DMS153 treated with DMSO at 0.1 percent for 48 hours (cell line): Measurements from ENCODE around the gene ST3GAL5.
A peak's percentile ranks its signal among the peaks of the same experiment; 100 is the strongest.
"Not testable (repeated sequence)": the region's sequence is repeated elsewhere in the genome, so short reads cannot be mapped to it uniquely, and the experiment has no call there.

Source experiments
- DNase-seq: peaks from one replicate; lab custom pipeline; 2025; ENCODE audit not compliant: unreplicated experiment; lab: John Stamatoyannopoulos, UW

Gene ST3GAL5

GRCh38 chr2:85840091-85840490, 48.7 kb downstream of the ST3GAL5 start:
- no peak for DNase-seq

DNA sequence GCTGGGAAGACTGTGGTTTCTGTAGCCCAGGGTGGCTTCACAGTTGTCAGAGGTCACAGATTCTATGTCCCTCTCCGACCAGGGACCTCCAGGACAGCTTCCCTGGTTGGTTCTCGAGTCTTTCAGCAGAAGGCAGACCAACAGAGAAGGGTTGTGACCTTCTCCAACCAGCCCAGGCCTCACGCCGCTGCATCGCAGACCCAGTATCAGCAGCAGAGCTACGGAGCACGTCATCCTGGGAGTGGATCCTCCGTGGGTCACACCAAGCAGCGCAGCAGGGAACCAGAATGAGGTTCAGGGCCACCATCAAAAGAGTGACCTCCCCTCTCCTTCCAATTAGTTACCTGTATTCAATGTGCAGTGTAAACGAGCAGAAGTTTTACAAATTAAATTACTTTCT, 49.3 kb downstream of the ST3GAL5 start:
- DNase-seq, result no peak

DNA sequence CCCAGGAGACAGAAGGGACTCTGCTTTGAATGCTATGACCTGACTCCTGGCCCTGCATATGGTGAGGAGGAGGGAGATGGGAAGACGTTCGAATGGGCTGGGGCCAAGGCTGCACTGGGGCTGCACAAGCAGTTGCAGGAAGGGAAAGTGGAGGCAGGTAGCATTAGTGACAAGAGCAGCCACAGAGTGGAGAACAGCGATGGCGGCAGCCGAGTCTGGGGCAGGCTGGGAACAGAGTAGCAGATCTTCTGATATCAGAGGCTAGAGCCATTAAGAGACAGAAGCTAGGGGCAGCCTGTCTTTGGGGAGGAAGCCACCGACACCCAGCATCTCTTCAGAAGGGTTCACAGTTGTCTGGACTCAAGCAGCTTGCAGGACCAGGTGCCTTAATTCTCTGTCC, 50.1 kb downstream of the ST3GAL5 start:
- DNase-seq, result no peak

- no peak for DNase-seq
These were observed 50.6 kb downstream of the ST3GAL5 start for GRCh38 chr2:85838181-85838580.

DNA sequence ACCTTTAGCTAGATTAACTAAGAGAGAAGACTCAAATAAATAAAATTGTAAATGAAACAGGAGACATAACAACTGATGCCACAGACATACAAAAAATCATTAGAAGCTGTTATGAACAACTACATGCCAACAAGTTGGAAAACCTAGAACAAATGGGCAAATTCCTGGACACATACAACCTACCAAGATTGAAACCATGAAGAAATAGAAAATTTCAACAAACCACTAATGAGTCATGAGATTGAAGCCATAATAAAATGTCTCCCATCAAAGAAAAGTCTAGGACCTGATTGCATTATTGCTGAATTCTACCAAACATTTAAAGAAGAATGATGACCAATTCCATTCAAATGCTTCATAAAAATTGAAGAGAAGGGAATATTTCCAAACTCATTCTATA, 54.3 kb downstream of the ST3GAL5 start:
- no peak for DNase-seq

GRCh38 chr2:85831735-85832134, 57.1 kb downstream of the ST3GAL5 start:
- DNase-seq, result no peak

- DNase-seq, result no peak
These were observed 58.1 kb downstream of the ST3GAL5 start for GRCh38 chr2:85830645-85831044.

- DNase-seq, result not testable (repeated sequence)
These were observed 59.4 kb downstream of the ST3GAL5 start for GRCh38 chr2:85829394-85829793.

GRCh38 chr2:85828725-85829124, 60.1 kb downstream of the ST3GAL5 start:
- no peak for DNase-seq

GRCh38 chr2:85827879-85828569, 60.8 kb downstream of the ST3GAL5 start:
- no peak for DNase-seq

- DNase-seq, result peak; percentile 55
These were observed 61.6 kb downstream of the ST3GAL5 start for GRCh38 chr2:85826990-85827878.

DNA sequence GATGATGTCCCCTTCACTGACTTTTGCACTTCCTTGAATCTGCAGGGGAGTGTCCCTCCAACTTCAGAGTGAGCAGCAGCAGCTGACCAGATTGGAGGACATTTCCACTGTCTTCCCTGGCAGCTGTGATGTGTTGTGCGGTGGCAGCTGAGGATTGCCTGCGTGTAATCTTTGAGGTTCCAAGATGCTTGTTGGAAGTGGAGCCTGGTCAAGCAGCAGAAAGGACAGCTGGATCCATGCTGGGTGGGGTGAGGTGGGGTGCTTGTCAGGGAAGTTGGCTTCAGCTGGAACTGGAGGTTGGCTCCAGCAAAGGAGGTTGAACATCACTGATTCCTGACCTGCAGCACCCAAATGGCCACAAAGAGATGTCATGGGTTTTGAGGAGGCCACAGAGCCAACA, 64.8 kb downstream of the ST3GAL5 start:
- no peak for DNase-seq

- no peak for DNase-seq
These were observed 66.0 kb downstream of the ST3GAL5 start for GRCh38 chr2:85822766-85823165.

GRCh38 chr2:85819811-85820510, 68.8 kb downstream of the ST3GAL5 start:
- DNase-seq, result no peak

DNA sequence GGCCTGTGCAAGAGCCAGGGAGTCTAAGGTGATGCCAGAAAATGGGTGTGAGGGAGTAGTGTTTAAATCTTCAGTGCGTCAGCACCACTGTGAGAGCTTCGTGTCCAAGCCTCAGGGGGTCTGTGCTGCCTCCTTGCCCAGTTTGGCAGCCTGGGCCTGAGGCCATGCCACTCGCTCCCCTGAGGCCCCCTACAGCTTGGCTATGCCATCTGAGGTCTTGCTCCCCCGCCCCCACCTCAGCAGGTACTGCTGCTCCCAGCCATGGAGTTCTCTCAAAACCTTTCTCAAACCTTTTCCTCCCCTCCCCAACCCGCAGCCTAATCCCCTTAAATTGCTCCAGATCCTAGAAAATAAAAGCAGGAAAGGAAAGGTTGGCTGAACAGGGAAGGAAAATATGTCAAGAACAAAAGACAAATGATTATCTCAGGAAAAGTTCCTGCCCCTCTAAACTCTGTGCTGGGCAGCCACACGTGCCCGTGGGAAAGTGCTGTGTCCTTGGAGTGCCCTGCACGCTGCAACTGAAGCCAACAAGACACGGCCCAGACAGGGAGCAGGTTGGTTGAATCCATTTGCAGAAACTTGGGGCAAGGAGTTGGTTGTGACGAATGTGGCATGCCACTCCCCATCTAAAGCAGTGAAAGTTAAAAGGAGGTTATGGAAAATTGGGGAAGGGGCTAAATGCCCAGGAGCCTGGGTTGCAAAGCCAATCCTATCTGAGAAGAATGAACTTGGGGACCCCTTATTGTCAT, 73.8 kb downstream of the ST3GAL5 start:
- DNase-seq, result no peak

- peak; percentile 88 for DNase-seq
These were observed 74.6 kb downstream of the ST3GAL5 start for GRCh38 chr2:85813982-85814801.

- DNase-seq, result no peak
These were observed 75.4 kb downstream of the ST3GAL5 start for GRCh38 chr2:85813211-85813981.

DNA sequence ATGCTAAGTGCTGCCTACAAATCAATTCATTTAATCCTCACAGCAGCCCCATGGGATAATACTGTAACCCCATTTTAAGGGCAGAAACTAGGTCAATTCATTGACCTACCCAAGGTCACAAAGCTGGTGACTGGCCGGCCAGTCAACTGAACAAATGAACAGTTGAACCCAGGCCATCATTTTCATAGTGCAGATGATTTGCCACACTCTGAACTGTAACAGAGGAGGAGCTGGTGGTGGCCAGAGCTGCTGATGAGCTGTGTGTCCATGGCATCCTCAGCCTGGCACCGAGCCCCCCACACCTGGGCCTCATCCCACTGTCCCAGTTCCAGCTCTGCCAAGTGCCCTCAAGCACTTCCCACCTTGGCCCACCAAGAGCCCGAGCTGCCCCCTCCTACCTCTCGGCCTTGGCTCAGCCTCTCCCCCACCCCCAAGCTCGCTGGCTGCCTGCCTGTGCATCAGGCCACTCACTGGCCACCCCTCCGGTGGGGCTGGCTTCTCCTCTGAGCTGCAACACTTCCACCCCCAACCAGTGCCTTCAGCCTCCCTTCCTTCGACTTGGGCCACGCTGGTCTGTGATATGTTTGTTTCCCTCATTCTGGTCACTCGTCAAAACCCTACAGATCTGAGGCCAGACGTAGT, 76.6 kb downstream of the ST3GAL5 start:
- no peak for DNase-seq
